Measurements from ENCODE around the gene PXMP4. TPM values are rescaled to one million over a fixed set of nuclear protein-coding genes. Genes with fewer than 3 reads are reported as not detected.
A peak's percentile ranks its signal among the peaks of the same experiment; 100 is the strongest.

Gene PXMP4
- polyA plus RNA-seq, 3 donors, result 6.4 to 9.0 (median 8.6) TPM

GRCh38 chr20:33740189-33740588, 20.1 kb upstream of the PXMP4 start:
- no peak for DNase-seq (ENCODE audit: extremely low read depth in 1 of 11, low read depth in 9 of 11, low spot score in 4 of 11)

GRCh38 chr20:33739493-33739892, 19.4 kb upstream of the PXMP4 start:
- no peak for DNase-seq (ENCODE audit: extremely low read depth in 1 of 11, low read depth in 9 of 11, low spot score in 4 of 11)

- DNase-seq (ENCODE audit: extremely low read depth in 1 of 11, low read depth in 9 of 11, low spot score in 4 of 11), result no peak
Measured at GRCh38 chr20:33736962-33737361, 16.9 kb upstream of the PXMP4 start.

- peak in 3 of 11 donors; percentile 10 to 49 (median 10) for DNase-seq (ENCODE audit: extremely low read depth in 1 of 11, low read depth in 9 of 11, low spot score in 4 of 11)
Measured at GRCh38 chr20:33733654-33734576, 13.8 kb upstream of the PXMP4 start.

DNA sequence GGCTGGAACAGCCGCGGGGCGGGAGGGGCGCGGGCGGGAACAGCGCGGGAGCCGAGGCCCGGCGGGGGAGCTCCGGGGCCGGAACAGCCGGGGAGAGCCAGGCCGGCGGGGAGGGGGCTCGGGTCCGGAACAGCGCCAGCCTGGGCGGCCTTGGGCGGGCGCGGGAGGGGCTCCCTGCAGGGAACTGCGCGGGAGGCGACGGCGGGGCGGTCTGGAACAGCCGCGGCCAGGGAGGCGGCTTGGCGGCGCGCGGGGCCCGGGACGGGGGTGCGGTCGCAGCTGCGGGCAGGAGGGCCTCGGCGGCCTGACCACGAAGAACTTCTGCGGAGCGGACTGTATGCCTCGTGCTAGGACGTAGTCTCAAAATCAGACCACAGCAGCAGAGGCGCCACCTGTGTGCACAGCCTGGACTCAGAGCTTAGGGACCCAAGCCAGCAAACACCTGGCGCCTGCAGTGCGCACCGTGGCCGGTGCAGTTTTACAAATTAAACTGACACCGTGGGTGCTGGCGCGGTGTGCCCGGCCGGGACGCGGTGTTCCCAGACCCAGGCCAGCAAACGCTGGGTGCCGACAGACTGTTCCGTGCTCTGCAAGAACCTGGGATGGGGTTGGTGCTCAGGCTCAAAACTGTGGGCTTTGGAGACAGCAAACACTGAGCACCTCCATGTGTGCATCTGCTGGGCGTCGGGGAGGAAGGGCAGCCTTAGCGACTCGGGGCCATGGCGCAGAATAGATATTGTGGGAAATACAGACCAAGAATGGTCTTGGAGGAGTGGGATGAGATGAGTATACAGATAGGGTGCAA, 12.3 kb upstream of the PXMP4 start:
- peak in 4 of 11 donors; percentile 35 to 92 (median 80) for DNase-seq (ENCODE audit: extremely low read depth in 1 of 11, low read depth in 9 of 11, low spot score in 4 of 11)

GRCh38 chr20:33731693-33732165, 11.6 kb upstream of the PXMP4 start, which contains the start of gene ZNF341:
ZNF341 (plus strand) TSS chr20:33731996; CDS start chr20:33732022, 26 bp downstream.
- DNase-seq (ENCODE audit: extremely low read depth in 1 of 11, low read depth in 9 of 11, low spot score in 4 of 11), result peak in 8 of 11 donors; percentile 65 to 91 (median 82)

DNA sequence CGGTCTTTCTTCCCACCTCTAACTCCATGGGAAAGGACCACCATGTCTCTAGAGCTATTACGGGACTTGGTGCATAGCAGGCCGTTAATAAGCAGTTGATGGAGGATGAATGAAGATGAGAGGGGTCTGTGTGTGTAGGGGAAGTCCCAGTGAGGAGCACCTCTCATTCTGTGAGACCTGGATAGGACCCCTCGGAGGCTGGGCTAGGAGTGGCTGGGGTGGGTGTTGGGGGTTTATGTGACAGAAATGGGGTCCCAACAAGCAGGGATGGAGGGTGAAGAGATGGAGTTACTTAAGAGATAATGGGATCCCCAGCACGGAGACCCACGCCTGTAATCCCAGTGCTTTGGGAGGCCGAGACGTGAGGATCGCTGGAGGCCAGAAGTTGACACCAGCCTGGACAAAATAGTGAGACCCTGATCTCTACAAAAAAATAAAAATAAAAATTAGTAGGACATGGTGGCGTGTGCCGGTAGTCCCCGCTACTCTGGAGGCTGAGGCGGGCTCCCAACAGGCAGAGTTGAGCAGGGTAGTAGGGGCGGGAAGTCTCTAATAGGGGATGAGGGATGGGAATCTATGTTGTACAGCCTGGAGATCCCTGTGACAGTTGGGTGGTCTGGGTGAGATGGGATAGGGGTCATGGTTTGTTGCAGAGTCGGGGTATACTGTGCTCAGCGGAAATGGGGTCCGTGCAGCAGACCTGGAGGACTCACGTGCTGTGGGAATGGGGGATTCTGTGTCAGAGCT, 11.0 kb upstream of the PXMP4 start:
- no peak for DNase-seq (ENCODE audit: extremely low read depth in 1 of 11, low read depth in 9 of 11, low spot score in 4 of 11)

DNA sequence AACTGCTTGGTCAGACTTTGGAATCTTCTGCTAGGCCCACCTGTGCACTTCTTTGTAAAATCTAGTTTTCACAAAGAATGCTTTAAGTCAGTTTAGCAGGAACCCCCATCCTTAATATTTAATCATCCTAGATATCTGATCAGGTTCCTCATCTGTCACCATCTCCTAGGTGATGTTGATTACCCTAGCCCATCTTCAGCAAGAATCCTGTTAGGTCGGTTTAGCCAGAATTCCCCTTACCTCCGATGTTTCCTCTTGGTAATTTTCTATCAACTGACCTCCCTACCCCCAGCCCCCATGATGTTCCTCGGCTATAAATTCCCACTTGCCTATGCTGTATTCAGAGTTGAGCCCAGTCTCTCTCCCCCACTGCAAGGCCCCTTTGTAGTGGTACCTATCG, 9.0 kb upstream of the PXMP4 start:
- no peak for DNase-seq (ENCODE audit: extremely low read depth in 1 of 11, low read depth in 9 of 11, low spot score in 4 of 11)

- no peak for DNase-seq (ENCODE audit: extremely low read depth in 1 of 11, low read depth in 9 of 11, low spot score in 4 of 11)
Measured at GRCh38 chr20:33728463-33728862, 8.4 kb upstream of the PXMP4 start.

DNA sequence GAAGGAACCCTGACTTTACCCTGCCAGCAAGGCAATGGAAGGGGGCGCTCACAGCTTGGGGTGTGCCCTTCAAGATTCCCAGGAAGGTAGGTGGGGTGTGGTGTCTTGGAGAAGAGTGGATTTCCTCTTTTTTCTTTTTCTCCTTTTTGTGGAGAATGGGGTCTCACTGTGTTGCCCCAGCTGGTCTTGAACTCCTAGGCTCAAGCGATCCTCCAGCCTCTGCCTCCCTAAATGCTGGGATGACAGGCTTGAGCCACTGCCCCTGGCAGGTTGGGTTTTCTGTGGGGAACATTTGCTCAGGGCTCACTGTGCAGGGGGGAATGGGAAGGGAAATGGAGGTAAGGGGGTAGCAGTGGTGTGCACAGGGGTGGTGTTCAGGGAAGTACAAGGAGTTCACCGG, 7.7 kb upstream of the PXMP4 start:
- DNase-seq (ENCODE audit: extremely low read depth in 1 of 11, low read depth in 9 of 11, low spot score in 4 of 11), result no peak

DNA sequence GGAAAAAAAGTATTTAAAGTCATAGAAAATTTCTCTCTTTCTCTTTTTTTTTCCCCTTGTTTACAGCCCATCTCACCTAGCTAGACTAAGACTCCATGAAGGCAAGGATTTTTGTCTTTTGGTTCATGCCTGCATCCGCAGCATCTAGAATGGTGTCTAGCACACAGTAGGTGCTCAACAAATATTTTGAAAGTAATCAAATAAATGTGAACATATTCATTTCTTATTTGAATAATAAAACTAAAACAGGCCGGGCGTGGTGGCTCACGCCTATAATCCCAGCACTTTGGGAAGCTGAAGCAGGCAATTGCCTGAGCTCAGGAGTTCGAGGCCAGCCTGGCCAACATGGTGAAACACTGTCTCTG, 7.0 kb upstream of the PXMP4 start:
- DNase-seq (ENCODE audit: extremely low read depth in 1 of 11, low read depth in 9 of 11, low spot score in 4 of 11), result no peak

DNA sequence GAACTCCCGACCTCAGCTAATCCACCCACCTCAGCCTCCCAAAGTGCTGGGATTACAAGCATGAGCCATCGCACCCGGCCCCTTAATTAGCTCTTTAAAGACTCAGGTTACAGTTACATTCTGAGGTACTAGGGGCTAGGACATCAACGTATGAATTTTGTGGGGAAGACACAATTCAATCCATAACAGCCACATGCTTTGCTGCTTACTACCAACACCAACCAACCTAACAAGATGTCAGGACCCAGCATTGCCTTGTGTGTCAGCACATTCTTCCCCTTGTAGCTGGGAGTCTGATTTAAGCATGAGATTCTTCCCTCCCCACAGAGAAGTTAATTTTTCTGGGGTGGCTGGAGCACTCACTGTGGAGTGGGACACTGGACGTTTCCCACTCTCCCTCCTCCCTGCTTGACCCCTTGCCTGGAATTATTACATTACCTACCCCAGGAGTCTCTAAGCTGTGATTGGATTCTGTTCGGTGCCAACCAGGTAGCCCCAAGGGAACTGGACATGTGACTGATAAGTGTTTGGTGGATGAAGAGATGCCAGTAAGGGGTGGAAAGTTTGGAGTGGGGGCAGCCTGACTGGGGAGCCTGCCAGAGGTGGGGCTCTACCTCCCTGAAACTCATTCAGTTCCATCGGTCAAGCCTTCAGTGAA, 5.6 kb upstream of the PXMP4 start:
- no peak for DNase-seq (ENCODE audit: extremely low read depth in 1 of 11, low read depth in 9 of 11, low spot score in 4 of 11)

DNA sequence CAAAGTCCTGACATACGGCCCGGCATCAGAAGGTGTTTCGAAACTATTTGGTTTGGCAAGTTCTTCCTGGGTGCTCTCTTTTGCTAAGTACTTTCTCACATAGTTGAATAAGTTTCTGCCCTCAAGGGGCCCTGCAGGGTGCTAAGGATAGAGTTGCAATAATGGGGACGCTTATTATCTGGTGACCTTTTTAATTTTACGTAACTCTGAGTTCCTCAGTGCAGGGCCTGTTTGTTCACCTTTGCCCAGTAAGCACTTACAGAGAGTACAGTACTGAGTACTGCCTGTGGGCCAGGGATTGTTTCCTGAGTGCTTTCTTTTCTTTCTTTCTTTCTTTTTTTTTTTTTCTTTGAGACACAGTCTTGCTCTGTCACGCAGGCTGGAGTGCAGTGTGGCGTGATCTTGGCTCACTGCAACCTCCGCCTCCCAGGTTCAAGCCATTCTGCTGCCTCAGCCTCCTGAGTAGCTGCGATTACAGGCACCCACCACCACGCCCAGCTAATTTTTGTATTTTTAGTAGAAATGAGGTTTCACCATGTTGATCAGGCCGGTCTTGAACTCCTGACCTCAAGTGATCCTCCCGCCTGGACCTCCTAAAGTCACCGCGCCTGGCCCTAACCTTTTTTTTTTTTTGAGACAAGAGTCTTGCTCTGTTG, 4.5 kb upstream of the PXMP4 start:
- DNase-seq (ENCODE audit: extremely low read depth in 1 of 11, low read depth in 9 of 11, low spot score in 4 of 11), result no peak

- DNase-seq (ENCODE audit: extremely low read depth in 1 of 11, low read depth in 9 of 11, low spot score in 4 of 11), result no peak
Measured at GRCh38 chr20:33721391-33722140, 1.5 kb upstream of the PXMP4 start.

DNA sequence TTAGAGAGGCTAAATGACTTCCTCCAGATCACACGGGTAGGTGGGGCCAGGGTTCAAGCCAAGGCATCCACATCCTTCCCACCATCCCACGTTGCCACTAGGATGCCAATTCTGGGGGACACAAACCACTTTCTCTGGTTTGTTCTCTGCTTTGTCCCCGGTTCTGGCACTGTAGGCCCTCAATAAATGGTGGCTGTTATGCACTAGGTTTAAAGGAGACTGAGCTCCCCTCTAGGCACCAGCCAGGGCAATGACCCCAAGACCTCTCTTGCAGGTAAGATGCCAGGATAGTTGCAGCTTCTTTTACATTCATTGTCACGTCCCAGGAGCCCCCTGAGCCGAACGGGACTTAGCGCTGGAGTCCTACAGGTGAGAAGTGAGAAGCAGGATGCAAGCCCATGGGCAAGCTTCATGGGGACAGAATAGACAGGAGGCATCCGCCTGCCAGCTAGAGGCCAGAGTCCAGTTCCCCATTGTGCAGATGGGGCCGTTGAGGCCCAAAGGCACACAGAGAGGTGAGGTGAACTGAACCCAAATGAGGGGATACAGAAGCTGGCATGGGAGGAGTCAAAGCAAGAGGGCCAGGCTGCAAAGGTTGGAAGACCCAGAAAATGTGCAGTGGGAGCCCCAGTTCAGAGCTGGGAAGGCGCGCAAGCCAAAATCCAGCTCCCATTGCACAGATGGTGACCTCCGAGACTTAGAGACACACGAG, 677 bp downstream of the PXMP4 start:
- DNase-seq (ENCODE audit: extremely low read depth in 1 of 11, low read depth in 9 of 11, low spot score in 4 of 11), result no peak

DNA sequence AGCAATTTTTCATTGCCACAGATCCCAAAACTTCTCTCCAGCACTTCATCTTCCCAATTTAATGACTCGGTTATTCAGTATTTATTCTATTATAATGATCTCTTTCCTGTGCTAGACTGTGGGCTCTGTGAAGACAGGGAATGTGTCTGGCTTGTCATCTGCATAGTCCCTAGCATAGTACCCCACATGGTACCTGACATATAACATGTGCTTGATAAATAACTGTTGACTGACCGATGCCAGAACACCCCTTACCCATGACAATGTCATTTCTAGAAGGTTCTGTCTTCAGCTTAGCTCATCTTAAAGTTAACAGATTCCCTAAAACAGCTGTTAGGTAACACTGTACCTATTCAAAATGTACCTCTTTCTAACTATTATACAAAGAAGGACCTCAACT, 3.6 kb downstream of the PXMP4 start:
- no peak for DNase-seq (ENCODE audit: extremely low read depth in 1 of 11, low read depth in 9 of 11, low spot score in 4 of 11)

DNA sequence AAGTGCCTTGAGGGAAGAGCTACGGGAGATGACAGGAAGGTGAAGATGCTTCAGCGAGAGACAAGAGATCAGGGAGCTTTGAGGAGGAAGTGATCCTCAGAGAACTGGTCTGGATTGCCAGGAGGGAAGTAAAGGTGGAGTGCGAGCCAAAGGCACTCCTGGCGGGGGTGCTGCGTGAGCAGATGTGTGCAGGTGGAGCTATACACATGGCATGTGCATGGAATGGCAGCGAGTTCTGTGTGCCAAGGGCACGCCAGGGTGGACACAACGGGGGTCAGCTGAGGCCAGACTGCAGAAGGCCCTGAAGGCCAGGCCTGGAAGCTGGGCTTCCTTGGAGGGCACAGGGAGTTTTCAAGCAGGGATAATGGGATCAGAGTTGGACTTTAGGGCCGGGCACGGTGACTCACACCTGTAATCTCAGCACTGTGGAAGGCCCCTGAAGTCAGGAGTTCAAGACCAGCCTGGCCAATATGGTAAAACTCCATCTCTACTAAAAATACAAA, 6.2 kb downstream of the PXMP4 start:
- DNase-seq (ENCODE audit: extremely low read depth in 1 of 11, low read depth in 9 of 11, low spot score in 4 of 11), result no peak
